Peyer's patch (tissue), 4 donors: Measurements from ENCODE around the gene GINM1. TPM values are rescaled to one million over a fixed set of nuclear protein-coding genes. Genes with fewer than 3 reads are reported as not detected.

Source experiments
- DNase-seq, 3 donors: peaks; one replicate each; pipeline ENCODE4 v3.0.0-alpha.2; 2017 to 2019
- H3K27ac ChIP-seq, 4 donors: fragments of 200-600 bp; sonication (generic); one replicate each; pipeline ENCODE4 v1.5.1; 2016 to 2019
- H3K27me3 ChIP-seq, 2 donors: fragments of 200-600 bp; sonication (generic); one replicate each; pipeline ENCODE4 v1.5.1; 2019
- H3K36me3 ChIP-seq, 3 donors: fragments of 200-600 bp; sonication (generic); one replicate each; pipeline ENCODE4 v1.5.1; 2016 to 2019
- H3K4me1 ChIP-seq, 4 donors: fragments of 200-600 bp; sonication (generic); one replicate each; pipeline ENCODE4 v1.5.1; 2016 to 2019
- H3K4me3 ChIP-seq, 4 donors: fragments of 200-600 bp; sonication (generic); 1 replicate in 3 of 4; 2 replicates in 1 of 4; pipeline ENCODE4 v1.5.1; 2016 to 2019; ENCODE audit warnings: mild to moderate bottlenecking in 1 of 4
- H3K9me3 ChIP-seq, 4 donors: fragments of 200-600 bp; sonication (generic); one replicate each; pipeline ENCODE4 v1.5.1; 2016 to 2019; ENCODE audit warnings: mild to moderate bottlenecking in 1 of 4
- CTCF ChIP-seq, 6 experiments: fragments of 450-650 bp in 4 of 6; fragments of 200-600 bp in 2 of 6; sonication (generic) in 1 of 6; IDR thresholded peaks; one replicate each; pipeline ENCODE4 v1.5.1; 2017 to 2019; ENCODE audit warnings: antibody characterized with exemption in 6 of 6, mild to moderate bottlenecking in 3 of 6, moderate library complexity in 1 of 6
- POLR2A ChIP-seq, 2 donors: fragments of 450-650 bp; IDR thresholded peaks; one replicate each; pipeline ENCODE4 v1.5.1; 2017; ENCODE audit warnings: antibody characterized with exemption in 2 of 2, mild to moderate bottlenecking in 2 of 2, moderate library complexity in 2 of 2
- total RNA-seq, 4 donors: library from RNA; depleted of rRNA; stranded (reverse); fragments of >200 nt; gene quantifications; one replicate each; pipeline ENCODE4 v1.1.0, GENCODE V29; 2016

Gene GINM1
- total RNA-seq, 4 donors from 2014 or later = 23.1 to 36.6 (median 26.7) TPM

GRCh38 chr6:149593408-149593807 lies 27.2 kb downstream of the GINM1 start:
- H3K36me3 ChIP-seq = peaks cover 0 to 71% (median 0%) of the 10 kb centered on the region in 3 donors
- DNase-seq = no peak
- no peak overlapping the region for H3K27ac ChIP-seq

GRCh38 chr6:149600508-149600907 lies 34.3 kb downstream of the GINM1 start:
- peaks cover 0 to 48% (median 0%) of the 10 kb centered on the region in 3 donors for H3K36me3 ChIP-seq
- TF ChIP-seq POLR2A (IDR thresholded peaks at IDR 0.05) (no peak), CTCF (IDR thresholded peaks at IDR 0.05) (no peak)
- H3K27ac ChIP-seq = no peak overlapping the region
- no peak for DNase-seq
- H3K9me3 ChIP-seq = no peaks in the 10 kb centered on the region
- H3K27me3 ChIP-seq = no peaks in the 10 kb centered on the region
- H3K4me3 ChIP-seq = no peak overlapping the region
- H3K4me1 ChIP-seq = no peaks in the 10 kb centered on the region

More at GRCh38 chr6:149593408-149593807, 27.2 kb downstream of the GINM1 start:
- TF ChIP-seq CTCF (IDR thresholded peaks at IDR 0.05) (no peak), POLR2A (IDR thresholded peaks at IDR 0.05) (no peak)
- H3K4me3 ChIP-seq = no peak overlapping the region
- no peaks in the 10 kb centered on the region for H3K27me3 ChIP-seq
- no peaks in the 10 kb centered on the region for H3K4me1 ChIP-seq
- H3K9me3 ChIP-seq = no peaks in the 10 kb centered on the region

- no peaks in the 10 kb centered on the region for H3K4me1 ChIP-seq
- no peak for DNase-seq
- H3K9me3 ChIP-seq = no peaks in the 10 kb centered on the region
- H3K4me3 ChIP-seq = no peak overlapping the region
- TF ChIP-seq POLR2A (IDR thresholded peaks at IDR 0.05) (no peak), CTCF (IDR thresholded peaks at IDR 0.05) (no peak)
- H3K36me3 ChIP-seq = peaks cover 0 to 5% (median 0%) of the 10 kb centered on the region in 3 donors
- no peak overlapping the region for H3K27ac ChIP-seq
- H3K27me3 ChIP-seq = no peaks in the 10 kb centered on the region
Measured at GRCh38 chr6:149608381-149608982, 42.3 kb downstream of the GINM1 start.

- peaks cover 0 to 6% (median 0%) of the 10 kb centered on the region in 3 donors for H3K36me3 ChIP-seq
- no peak overlapping the region for H3K27ac ChIP-seq
- no peak for DNase-seq
- no peaks in the 10 kb centered on the region for H3K4me1 ChIP-seq
- H3K27me3 ChIP-seq = no peaks in the 10 kb centered on the region
- TF ChIP-seq POLR2A (IDR thresholded peaks at IDR 0.05) (no peak), CTCF (IDR thresholded peaks at IDR 0.05) (no peak)
- H3K4me3 ChIP-seq = no peak overlapping the region
- H3K9me3 ChIP-seq = no peaks in the 10 kb centered on the region
Measured at GRCh38 chr6:149614337-149614736, 48.2 kb downstream of the GINM1 start.

- no peaks in the 10 kb centered on the region for H3K9me3 ChIP-seq
- H3K36me3 ChIP-seq = peaks cover 0 to 15% (median 0%) of the 10 kb centered on the region in 3 donors
- H3K4me1 ChIP-seq = no peaks in the 10 kb centered on the region
- no peak overlapping the region for H3K4me3 ChIP-seq
- no peak overlapping the region for H3K27ac ChIP-seq
- no peak for TF ChIP-seq CTCF (IDR thresholded peaks at IDR 0.05)
- TF ChIP-seq POLR2A (IDR thresholded peaks at IDR 0.05) = no peak
- no peak for DNase-seq
- H3K27me3 ChIP-seq = no peaks in the 10 kb centered on the region
Measured at GRCh38 chr6:149615805-149616204, 49.6 kb downstream of the GINM1 start.
